Muscle of leg (tissue), 16 donors: ENCODE measurements around the gene LPAR2. TPM values are rescaled to one million over a fixed set of nuclear protein-coding genes. Genes with fewer than 3 reads are reported as not detected.
"Not testable (repeated sequence)": the region's sequence is repeated elsewhere in the genome, so short reads cannot be mapped to it uniquely, and the experiment has no call there.

ENCODE experiments used
- DNase-seq: peaks from one replicate; pipeline ENCODE4 v3.0.0; 2013
- H3K27ac ChIP-seq: one replicate; pipeline ENCODE4 v1.5.1; 2013; ENCODE audit warnings: mild to moderate bottlenecking, low read length, control low read depth
- H3K27me3 ChIP-seq: one replicate; pipeline ENCODE4 v1.6.1; 2013; ENCODE audit warnings: low read length; ENCODE audit not compliant: control insufficient read depth, insufficient read depth
- H3K36me3 ChIP-seq: one replicate; pipeline ENCODE4 v1.6.1; 2013; ENCODE audit warnings: low read length; ENCODE audit not compliant: control insufficient read depth, insufficient read depth
- H3K4me1 ChIP-seq: one replicate; pipeline ENCODE4 v1.6.1; 2013; ENCODE audit warnings: low read length; ENCODE audit not compliant: control insufficient read depth, insufficient read depth
- H3K4me3 ChIP-seq: one replicate; pipeline ENCODE4 v1.5.1; 2013; ENCODE audit warnings: low read length, control low read depth
- H3K9me3 ChIP-seq: replicated peaks from 2 replicates; pipeline ENCODE4 v1.6.1; 2013; ENCODE audit warnings: low read depth, low read length; ENCODE audit not compliant: control insufficient read depth
- WGBS: methylation state at CpG from one replicate; pipeline ENCODE4 v1.1.5; 2013; ENCODE audit warnings: missing lambda C conversion rate; ENCODE audit not compliant: insufficient coverage; 5-methylcytosine and 5-hydroxymethylcytosine counted together
- long read RNA-seq, 11 donors: transcript quantifications; one replicate each; lab custom pipeline, GENCODE V29; 2026
- polyA plus RNA-seq, 8 donors: library from polyadenylated mRNA; unstranded; fragments of 120-200 nt; gene quantifications; one replicate each; pipeline versions ENCODE4 v1.2.1 to v1.2.3, GENCODE V29; 2013; ENCODE audit warnings: inconsistent platforms in 1 of 8, low replicate concordance in 1 of 8; ENCODE audit not compliant: insufficient read length in 8 of 8, insufficient read depth in 1 of 8
- total RNA-seq: library from RNA; stranded (reverse); fragments of 120-200 nt; gene quantifications from one replicate; pipeline ENCODE4 v1.2.4, GENCODE V29; 2013

The LPAR2 gene
- total RNA-seq = 2.2 TPM
- polyA plus RNA-seq = 10 to 100 TPM in 1 of 8 donors, 1 to 10 TPM in 7; 3.0 to 12.2 (median 6.3) TPM
- long read RNA-seq, donor 1 = 0 reads
- long read RNA-seq, donor 2 = 0 reads
- long read RNA-seq, donor 3 = 0 reads
- long read RNA-seq, donor 4, partial matches to known transcripts = 0 of 1 reads
- long read RNA-seq, donor 4, other reads (novel, unspliced or antisense) = 0 of 1 reads
- long read RNA-seq, donor 5, partial matches to known transcripts = 0 of 1 reads
- long read RNA-seq, donor 5, other reads (novel, unspliced or antisense) = 0 of 1 reads
- long read RNA-seq, donor 6, partial matches to known transcripts = 0 of 1 reads
- long read RNA-seq, donor 6, other reads (novel, unspliced or antisense) = 0 of 1 reads
- long read RNA-seq, donor 7 = 0 reads
- long read RNA-seq, donor 8 = 0 reads
- long read RNA-seq, donor 9 = 0 reads
- long read RNA-seq, donor 10 = 0 reads
- long read RNA-seq, donor 11 = 0 reads

GRCh38 chr19:19627621-19628500 lies at the start of gene LPAR2:
Gene LPAR2, minus strand, starts transcription at chr19:19628220. Its CDS starts 945 bp downstream, at chr19:19627275.
- H3K27ac ChIP-seq = no peak within 1 kb of the TSS
- peaks cover 12% of the 10 kb centered on the region for H3K4me1 ChIP-seq
- WGBS = under 1% methylated on average over 81 of the region's 87 CpGs
- no peaks in the 10 kb centered on the region for H3K36me3 ChIP-seq
- no peaks in the 10 kb centered on the region for H3K9me3 ChIP-seq
- H3K27me3 ChIP-seq = peaks cover 14% of the 10 kb centered on the region
- peak; percentile 40 for DNase-seq
- H3K4me3 ChIP-seq = peak within 1 kb of the TSS; percentile 44

- Histone ChIP-seq H3K4me1 (no peaks in the 10 kb centered on the region), H3K27ac (no peak overlapping the region), H3K27me3 (no peaks in the 10 kb centered on the region), H3K4me3 (no peak overlapping the region), H3K36me3 (peaks cover 20% of the 10 kb centered on the region), H3K9me3 (peaks cover 4% of the 10 kb centered on the region)
- 92% methylated on average over 2 of the region's 7 CpGs for WGBS
- no peak for DNase-seq
These were observed 49.6 kb upstream of the LPAR2 start for GRCh38 chr19:19677579-19677978.

GRCh38 chr19:19674315-19674714 lies 46.3 kb upstream of the LPAR2 start:
- Histone ChIP-seq H3K36me3 (peaks cover 12% of the 10 kb centered on the region), H3K9me3 (peaks cover 3% of the 10 kb centered on the region), H3K27me3 (no peaks in the 10 kb centered on the region), H3K4me3 (no peak overlapping the region), H3K27ac (no peak overlapping the region), H3K4me1 (peaks cover 6% of the 10 kb centered on the region)
- DNase-seq = no peak
- WGBS = no CpG with 5 or more reads among the region's 6 CpGs

GRCh38 chr19:19672816-19673215 lies 44.8 kb upstream of the LPAR2 start:
- Histone ChIP-seq H3K4me1 (peaks cover 13% of the 10 kb centered on the region), H3K36me3 (peaks cover 6% of the 10 kb centered on the region), H3K9me3 (no peaks in the 10 kb centered on the region), H3K4me3 (no peak overlapping the region), H3K27ac (no peak overlapping the region), H3K27me3 (no peaks in the 10 kb centered on the region)
- DNase-seq = no peak
- WGBS = no CpG with 5 or more reads among the region's 3 CpGs

- H3K27ac ChIP-seq = no peak overlapping the region
- H3K36me3 ChIP-seq = no peaks in the 10 kb centered on the region
- 80% methylated on average over 8 of the region's 10 CpGs for WGBS
- no peaks in the 10 kb centered on the region for H3K9me3 ChIP-seq
- peaks cover 13% of the 10 kb centered on the region for H3K4me1 ChIP-seq
- peak; percentile 7 for DNase-seq
- peak overlapping the region; percentile 93 for H3K4me3 ChIP-seq
- H3K27me3 ChIP-seq = no peaks in the 10 kb centered on the region
These were observed 42.1 kb upstream of the LPAR2 start for GRCh38 chr19:19670070-19670551.

GRCh38 chr19:19668230-19669012 lies 40.4 kb upstream of the LPAR2 start, which contains the start of gene ZNF101:
Gene ZNF101, plus strand, starts transcription at chr19:19668839. Its CDS starts 125 bp downstream, at chr19:19668964.
- peak; percentile 95 for DNase-seq
- 4% methylated on average over 34 of the region's 36 CpGs for WGBS
- Histone ChIP-seq H3K36me3 (no peaks in the 10 kb centered on the region), H3K9me3 (no peaks in the 10 kb centered on the region), H3K4me1 (peaks cover 13% of the 10 kb centered on the region), H3K4me3 (peak within 1 kb of the TSS; percentile 93), H3K27ac (peak within 1 kb of the TSS; percentile 76), H3K27me3 (no peaks in the 10 kb centered on the region)

GRCh38 chr19:19665420-19665948 lies 37.5 kb upstream of the LPAR2 start:
- H3K4me1 ChIP-seq = peaks cover 30% of the 10 kb centered on the region
- H3K36me3 ChIP-seq, H3K4me3 ChIP-seq, H3K27me3 ChIP-seq, H3K9me3 ChIP-seq, H3K27ac ChIP-seq: not testable (repeated sequence)
- WGBS = 96% methylated on average over 17 of the region's 22 CpGs
- DNase-seq = peak; percentile 4

GRCh38 chr19:19663256-19664120 lies 35.5 kb upstream of the LPAR2 start, which contains the start of gene ATP13A1:
Gene ATP13A1, minus strand, starts transcription at chr19:19663676. Its CDS starts 10 bp downstream, at chr19:19663666.
- Histone ChIP-seq H3K4me1 (peaks cover 22% of the 10 kb centered on the region), H3K4me3 (peak within 1 kb of the TSS; percentile 96), H3K36me3 (peaks cover 15% of the 10 kb centered on the region), H3K9me3 (no peaks in the 10 kb centered on the region), H3K27ac (peak within 1 kb of the TSS; percentile 99), H3K27me3 (no peaks in the 10 kb centered on the region)
- under 1% methylated on average over 74 of the region's 85 CpGs for WGBS
- peak; percentile 99 for DNase-seq
